GDM1 (cell line): ENCODE results near the gene ADAMTS16.

ENCODE experiments used
- DNase-seq: peaks from one replicate; lab custom pipeline; 2025; lab: John Stamatoyannopoulos, UW

The ADAMTS16 gene

GRCh38 chr5:5289537-5289936, 149.4 kb downstream of the ADAMTS16 start:
- DNase-seq: no peak

GRCh38 chr5:5290674-5291334, 150.7 kb downstream of the ADAMTS16 start:
- no peak for DNase-seq

- DNase-seq: no peak
These were observed 151.2 kb downstream of the ADAMTS16 start for GRCh38 chr5:5291357-5291756.

GRCh38 chr5:5293029-5293428, 152.9 kb downstream of the ADAMTS16 start:
- DNase-seq: no peak

- DNase-seq: no peak
These were observed 154.3 kb downstream of the ADAMTS16 start for GRCh38 chr5:5294429-5294828.

- DNase-seq: no peak
These were observed 155.2 kb downstream of the ADAMTS16 start for GRCh38 chr5:5295351-5295750.

GRCh38 chr5:5296051-5296450, 155.9 kb downstream of the ADAMTS16 start:
- DNase-seq: no peak

- no peak for DNase-seq
These were observed 157.4 kb downstream of the ADAMTS16 start for GRCh38 chr5:5297432-5298067.

GRCh38 chr5:5298068-5298633, 158.0 kb downstream of the ADAMTS16 start:
- no peak for DNase-seq

GRCh38 chr5:5298841-5299541, 158.9 kb downstream of the ADAMTS16 start:
- no peak for DNase-seq

GRCh38 chr5:5301176-5301575, 161.0 kb downstream of the ADAMTS16 start:
- DNase-seq: no peak

GRCh38 chr5:5302201-5302600, 162.1 kb downstream of the ADAMTS16 start:
- DNase-seq: no peak

GRCh38 chr5:5303242-5303641, 163.1 kb downstream of the ADAMTS16 start:
- no peak for DNase-seq

- no peak for DNase-seq
These were observed 164.4 kb downstream of the ADAMTS16 start for GRCh38 chr5:5304361-5305020.

GRCh38 chr5:5306696-5307095, 166.6 kb downstream of the ADAMTS16 start:
- DNase-seq: no peak

GRCh38 chr5:5308319-5308718, 168.2 kb downstream of the ADAMTS16 start:
- DNase-seq: no peak

- no peak for DNase-seq
These were observed 169.5 kb downstream of the ADAMTS16 start for GRCh38 chr5:5309645-5310044.

- no peak for DNase-seq
These were observed 173.0 kb downstream of the ADAMTS16 start for GRCh38 chr5:5313101-5313635.

- no peak for DNase-seq
These were observed 174.0 kb downstream of the ADAMTS16 start for GRCh38 chr5:5314166-5314565.

GRCh38 chr5:5314626-5315025, 174.5 kb downstream of the ADAMTS16 start:
- DNase-seq: no peak

GRCh38 chr5:5315068-5315980, 175.2 kb downstream of the ADAMTS16 start:
- no peak for DNase-seq
